Upper lobe of left lung (tissue), 6 donors: Measurements from ENCODE around the gene CTDP1. TPM values are rescaled to one million over a fixed set of nuclear protein-coding genes. Genes with fewer than 3 reads are reported as not detected.

Experiments
- ATAC-seq, 2 donors: fragments of 200-7000 bp; cut with Tn5 transposase; one replicate each; pipeline ENCODE4 v1.9.1; 2022; ENCODE audit warnings: mild to moderate bottlenecking in 2 of 2, moderate library complexity in 2 of 2; ENCODE audit not compliant: low FRiP score in 2 of 2
- DNase-seq, 2 donors: peaks; one replicate each; pipeline ENCODE4 v3.0.0-alpha.2; 2019 to 2020
- H3K27ac ChIP-seq, 4 donors: fragments of 200-600 bp; sonication (generic); one replicate each; pipeline ENCODE4 v1.5.1; 2016 to 2019
- H3K27me3 ChIP-seq, 4 donors: fragments of 200-600 bp; sonication (generic); one replicate each; pipeline ENCODE4 v1.5.1; 2017 to 2019
- H3K36me3 ChIP-seq, 4 donors: fragments of 200-600 bp; sonication (generic); one replicate each; pipeline ENCODE4 v1.5.1; 2016 to 2019
- H3K4me1 ChIP-seq, 4 donors: fragments of 200-600 bp; sonication (generic); one replicate each; pipeline ENCODE4 v1.5.1; 2018 to 2019
- H3K4me3 ChIP-seq, 4 donors: fragments of 200-600 bp; sonication (generic); one replicate each; pipeline ENCODE4 v1.5.1; 2017 to 2019; ENCODE audit warnings: mild to moderate bottlenecking in 2 of 4, moderate library complexity in 1 of 4
- H3K9me3 ChIP-seq, 4 donors: fragments of 200-600 bp; sonication (generic); one replicate each; pipeline ENCODE4 v1.5.1; 2018 to 2019
- CTCF ChIP-seq, 6 experiments: fragments of 450-650 bp in 4 of 6; fragments of 200-600 bp in 2 of 6; sonication (generic) in 2 of 6; IDR thresholded peaks; one replicate each; pipeline ENCODE4 v1.5.1; 2016 to 2019; ENCODE audit warnings: antibody characterized with exemption in 6 of 6
- EP300 ChIP-seq, 4 donors: sonication (generic); formaldehyde crosslinking; IDR thresholded peaks; one replicate each; pipeline ENCODE4 v1.5.1; 2017; ENCODE audit warnings: antibody characterized with exemption in 4 of 4, control low read depth in 2 of 4
- POLR2A ChIP-seq, 4 donors: fragments of 450-650 bp; IDR thresholded peaks; one replicate each; pipeline ENCODE4 v1.5.1; 2016 to 2017; ENCODE audit warnings: antibody characterized with exemption in 4 of 4, mild to moderate bottlenecking in 2 of 4
- POLR2AphosphoS5 ChIP-seq, 2 donors: sonication (generic); formaldehyde crosslinking; IDR thresholded peaks; one replicate each; pipeline ENCODE4 v1.5.1; 2017; ENCODE audit warnings: antibody characterized with exemption in 2 of 2
- WGBS, 2 donors: methylation state at CpG; one replicate each; pipeline ENCODE4 v1.1.5; 2017 to 2018; 5-methylcytosine and 5-hydroxymethylcytosine counted together
- total RNA-seq, 6 donors: library from RNA; depleted of rRNA in 4 of 6; stranded (reverse); fragments of >200 nt in 4 of 6; gene quantifications; one replicate each; pipeline versions ENCODE4 v1.1.0 to v1.2.1, GENCODE V29; 2016 to 2021
- donor health status: DM: no; HTN: no; CAD: no; lungs with moderate emphysema.
- donor health status: DM: no; HTN: yes; CAD: no; lungs with severe emphysema.

CTDP1 gene
- total RNA-seq, 6 donors from 2014 or later, result 21.3 to 44.7 (median 29.7) TPM

GRCh38 chr18:79632765-79633164 lies 46.8 kb upstream of the CTDP1 start:
- Histone ChIP-seq H3K27ac (no peak overlapping the region), H3K36me3 (no peaks in the 10 kb centered on the region), H3K4me1 (no peaks in the 10 kb centered on the region), H3K9me3 (no peaks in the 10 kb centered on the region), H3K27me3 (peaks cover 0 to 7% (median 6%) of the 10 kb centered on the region in 4 donors), H3K4me3 (no peak overlapping the region)
- no peak for TF ChIP-seq POLR2A (IDR thresholded peaks at IDR 0.05)
- no peak for TF ChIP-seq POLR2AphosphoS5 (IDR thresholded peaks at IDR 0.05)
- no peak for TF ChIP-seq EP300 (IDR thresholded peaks at IDR 0.05)
- TF ChIP-seq CTCF (IDR thresholded peaks at IDR 0.05), result no peak
- DNase-seq, result no peak
- 88 to 95% methylated on average over 13 to 14 of the region's 14 CpGs for WGBS, 2 donors
- no peak for ATAC-seq

- DNase-seq, result no peak
- WGBS, 2 donors, result 90 to 100% methylated on average over 1 to 5 of the region's 5 CpGs
- no peaks in the 10 kb centered on the region for H3K36me3 ChIP-seq
Observed at GRCh38 chr18:79634186-79634585, 45.4 kb upstream of the CTDP1 start.

GRCh38 chr18:79634593-79635426 lies 44.8 kb upstream of the CTDP1 start:
- H3K36me3 ChIP-seq, result no peaks in the 10 kb centered on the region
- peak; percentile 7 to 71 for ATAC-seq
- peaks cover 0 to 14% (median 10%) of the 10 kb centered on the region in 4 donors for H3K27me3 ChIP-seq
- no peaks in the 10 kb centered on the region for H3K4me1 ChIP-seq
- TF ChIP-seq POLR2AphosphoS5 (IDR thresholded peaks at IDR 0.05) (no peak), EP300 (IDR thresholded peaks at IDR 0.05) (no peak), POLR2A (IDR thresholded peaks at IDR 0.05) (no peak), CTCF (IDR thresholded peaks at IDR 0.05) (no peak)
- DNase-seq, result no peak
- no peaks in the 10 kb centered on the region for H3K9me3 ChIP-seq
- no peak overlapping the region for H3K4me3 ChIP-seq
- 77 to 88% methylated on average over 16 to 22 of the region's 23 CpGs for WGBS, 2 donors
- no peak overlapping the region for H3K27ac ChIP-seq

More at GRCh38 chr18:79634186-79634585, 45.4 kb upstream of the CTDP1 start:
- Histone ChIP-seq H3K27me3 (peaks cover 0 to 14% (median 10%) of the 10 kb centered on the region in 4 donors), H3K4me3 (no peak overlapping the region), H3K27ac (no peak overlapping the region), H3K4me1 (no peaks in the 10 kb centered on the region), H3K9me3 (no peaks in the 10 kb centered on the region)
- no peak for TF ChIP-seq POLR2AphosphoS5 (IDR thresholded peaks at IDR 0.05)
- TF ChIP-seq EP300 (IDR thresholded peaks at IDR 0.05), result no peak
- TF ChIP-seq CTCF (IDR thresholded peaks at IDR 0.05), result no peak
- no peak for TF ChIP-seq POLR2A (IDR thresholded peaks at IDR 0.05)
- no peak for ATAC-seq

- no peaks in the 10 kb centered on the region for H3K9me3 ChIP-seq
- no peak overlapping the region for H3K4me3 ChIP-seq
- H3K27me3 ChIP-seq, result peaks cover 0 to 14% (median 10%) of the 10 kb centered on the region in 4 donors
- no peak overlapping the region for H3K27ac ChIP-seq
- TF ChIP-seq EP300 (IDR thresholded peaks at IDR 0.05), result no peak
- TF ChIP-seq CTCF (IDR thresholded peaks at IDR 0.05), result no peak
- no peak for TF ChIP-seq POLR2AphosphoS5 (IDR thresholded peaks at IDR 0.05)
- TF ChIP-seq POLR2A (IDR thresholded peaks at IDR 0.05), result no peak
- ATAC-seq (no peak), DNase-seq (peak in 1 of 2 donors; percentile 44)
- no peaks in the 10 kb centered on the region for H3K36me3 ChIP-seq
- no peaks in the 10 kb centered on the region for H3K4me1 ChIP-seq
- 89 to 92% methylated on average over 15 of the region's 15 CpGs for WGBS, 2 donors
Observed at GRCh38 chr18:79635427-79635726, 44.2 kb upstream of the CTDP1 start.
